Uterus (tissue), 2 donors: ENCODE measurements around the gene RABGGTA.

Source experiments
- CTCF ChIP-seq, 4 experiments: fragments of 200-600 bp in 2 of 4; fragments of 450-650 bp in 2 of 4; sonication (generic) in 2 of 4; IDR thresholded peaks; one replicate each; pipeline ENCODE4 v1.5.1; 2016 to 2019; ENCODE audit warnings: antibody characterized with exemption in 4 of 4, mild to moderate bottlenecking in 2 of 4, moderate library complexity in 1 of 4
- POLR2A ChIP-seq, 2 donors: fragments of 450-650 bp; IDR thresholded peaks; one replicate each; pipeline ENCODE4 v1.6.1; 2016; ENCODE audit warnings: antibody characterized with exemption in 2 of 2, mild to moderate bottlenecking in 1 of 2, moderate library complexity in 1 of 2

- TF ChIP-seq CTCF (IDR thresholded peaks at IDR 0.05) (no peak), POLR2A (IDR thresholded peaks at IDR 0.05) (no peak)
These were observed 43.9 kb upstream of the RABGGTA start for GRCh38 chr14:24315243-24315806.
